ENCODE results near the gene KRTAP21-3. TPM values are rescaled to one million over a fixed set of nuclear protein-coding genes. Genes with fewer than 3 reads are reported as not detected.

Gene KRTAP21-3
- polyA plus RNA-seq, 1 donor from 2014 or later = not detected

DNA sequence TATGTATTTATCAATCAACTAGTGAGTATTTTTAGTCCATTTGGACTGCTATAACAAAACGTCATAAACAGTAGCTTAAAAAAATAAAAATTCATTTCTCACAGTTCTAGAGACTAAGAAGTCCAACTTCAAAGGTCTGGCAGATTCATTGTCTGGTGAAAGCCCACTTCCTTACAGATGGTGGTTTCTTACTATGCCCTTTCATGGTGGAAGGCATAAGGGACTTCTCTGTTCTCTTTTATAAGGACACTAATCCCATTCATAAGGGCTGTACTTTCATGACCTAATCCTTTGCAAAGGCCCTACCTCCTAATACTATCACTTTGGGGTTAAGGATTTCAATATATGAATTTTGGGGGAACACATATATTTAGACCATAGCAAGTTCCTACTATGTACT is 38.0 kb downstream of the KRTAP21-3 start:
- Histone ChIP-seq H3K36me3 (ENCODE audit: insufficient read depth, low read length) (no peaks in the 10 kb centered on the region), H3K27ac (ENCODE audit: low read length) (no peak overlapping the region), H4K20me1 (ENCODE audit: insufficient read depth) (no peaks in the 10 kb centered on the region), H3K27me3 (ENCODE audit: insufficient read depth, low read depth, low read length) (no peaks in the 10 kb centered on the region), H3K4me3 (ENCODE audit: low read length) (no peak overlapping the region), H3K9me3 (ENCODE audit: low read length) (no peaks in the 10 kb centered on the region), H3K9me2 (ENCODE audit: insufficient read depth, low read length) (no peaks in the 10 kb centered on the region), H3K79me2 (replicated peaks; ENCODE audit: insufficient read depth, low read length) (no peaks in the 10 kb centered on the region), H3K4me2 (ENCODE audit: low read length) (no peak overlapping the region), H2AFZ (ENCODE audit: low read depth, low read length) (no peak overlapping the region), H3F3A (ENCODE audit: insufficient read depth, low read length, poor library complexity, severe bottlenecking) (no peaks in the 10 kb centered on the region), H3K9ac (ENCODE audit: low read length) (no peak overlapping the region)
- TF ChIP-seq EZH2 (IDR thresholded peaks at IDR 0.05; ENCODE audit: borderline replicate concordance, insufficient read depth, low read length, poor library complexity, severe bottlenecking) (no peak), POLR2AphosphoS5 (IDR thresholded peaks at IDR 0.05) (no peak), SMC3 (conservative IDR thresholded peaks at IDR 0.05; ENCODE audit: poor library complexity) (no peak), EP300 (conservative IDR thresholded peaks at IDR 0.05; ENCODE audit: poor library complexity, severe bottlenecking) (no peak), MXI1 (conservative IDR thresholded peaks at IDR 0.05; ENCODE audit: poor library complexity, severe bottlenecking) (no peak), RAD21 (conservative IDR thresholded peaks at IDR 0.05) (no peak)
- TF ChIP-seq, protein P1, sequence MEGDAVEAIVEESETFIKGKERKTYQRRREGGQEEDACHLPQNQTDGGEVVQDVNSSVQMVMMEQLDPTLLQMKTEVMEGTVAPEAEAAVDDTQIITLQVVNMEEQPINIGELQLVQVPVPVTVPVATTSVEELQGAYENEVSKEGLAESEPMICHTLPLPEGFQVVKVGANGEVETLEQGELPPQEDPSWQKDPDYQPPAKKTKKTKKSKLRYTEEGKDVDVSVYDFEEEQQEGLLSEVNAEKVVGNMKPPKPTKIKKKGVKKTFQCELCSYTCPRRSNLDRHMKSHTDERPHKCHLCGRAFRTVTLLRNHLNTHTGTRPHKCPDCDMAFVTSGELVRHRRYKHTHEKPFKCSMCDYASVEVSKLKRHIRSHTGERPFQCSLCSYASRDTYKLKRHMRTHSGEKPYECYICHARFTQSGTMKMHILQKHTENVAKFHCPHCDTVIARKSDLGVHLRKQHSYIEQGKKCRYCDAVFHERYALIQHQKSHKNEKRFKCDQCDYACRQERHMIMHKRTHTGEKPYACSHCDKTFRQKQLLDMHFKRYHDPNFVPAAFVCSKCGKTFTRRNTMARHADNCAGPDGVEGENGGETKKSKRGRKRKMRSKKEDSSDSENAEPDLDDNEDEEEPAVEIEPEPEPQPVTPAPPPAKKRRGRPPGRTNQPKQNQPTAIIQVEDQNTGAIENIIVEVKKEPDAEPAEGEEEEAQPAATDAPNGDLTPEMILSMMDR (IDR thresholded peaks at IDR 0.05; ENCODE audit: poor library complexity, severe bottlenecking) = no peak

- no peak overlapping the region for H2AFZ ChIP-seq (ENCODE audit: low read depth, low read length)
- no peaks in the 10 kb centered on the region for H3K79me2 ChIP-seq (replicated peaks; ENCODE audit: insufficient read depth, low read length)
- TF ChIP-seq POLR2AphosphoS5 (IDR thresholded peaks at IDR 0.05) = no peak
- TF ChIP-seq TAF1 (IDR thresholded peaks at IDR 0.05; ENCODE audit: low read depth) = no peak
- TF ChIP-seq RAD21 (conservative IDR thresholded peaks at IDR 0.05) = no peak
- TF ChIP-seq, protein P1 (IDR thresholded peaks at IDR 0.05; ENCODE audit: poor library complexity, severe bottlenecking) = no peak
- TF ChIP-seq SMC3 (conservative IDR thresholded peaks at IDR 0.05; ENCODE audit: poor library complexity) = no peak
- TF ChIP-seq EZH2 (IDR thresholded peaks at IDR 0.05; ENCODE audit: borderline replicate concordance, insufficient read depth, low read length, poor library complexity, severe bottlenecking) = no peak
- TF ChIP-seq REST (IDR thresholded peaks at IDR 0.05; ENCODE audit: borderline replicate concordance) = no peak
- TF ChIP-seq EP300 (conservative IDR thresholded peaks at IDR 0.05; ENCODE audit: poor library complexity, severe bottlenecking) = no peak
- no peak for TF ChIP-seq MXI1 (conservative IDR thresholded peaks at IDR 0.05; ENCODE audit: poor library complexity, severe bottlenecking)
- no peaks in the 10 kb centered on the region for H3K9me2 ChIP-seq (ENCODE audit: insufficient read depth, low read length)
- H3F3A ChIP-seq (ENCODE audit: insufficient read depth, low read length, poor library complexity, severe bottlenecking) = no peaks in the 10 kb centered on the region
- H3K9ac ChIP-seq (ENCODE audit: low read length) = no peak overlapping the region
- H4K20me1 ChIP-seq (ENCODE audit: insufficient read depth) = no peaks in the 10 kb centered on the region
- H3K4me2 ChIP-seq (ENCODE audit: low read length) = no peak overlapping the region
- no peaks in the 10 kb centered on the region for H3K9me3 ChIP-seq (ENCODE audit: low read length)
- no peaks in the 10 kb centered on the region for H3K27me3 ChIP-seq (ENCODE audit: insufficient read depth, low read depth, low read length)
- no peak overlapping the region for H3K27ac ChIP-seq (ENCODE audit: low read length)
- H3K4me3 ChIP-seq (ENCODE audit: low read length) = no peak overlapping the region
- H3K36me3 ChIP-seq (ENCODE audit: insufficient read depth, low read length) = no peaks in the 10 kb centered on the region
Observed at GRCh38 chr21:30676737-30677136, 41.8 kb downstream of the KRTAP21-3 start.

Data from neural cell (in vitro differentiated cells).